ENCODE measurements around the gene STAT4. TPM values are rescaled to one million over a fixed set of nuclear protein-coding genes. Genes with fewer than 3 reads are reported as not detected.

STAT4 gene
- total and polyA plus RNA-seq, 4 donors = 0.85 to 7.9 (median 3.2) TPM

Small RNAs within 50 kb of the gene (small RNA-seq; reads per million reads assigned to genes)
- gene RNU6-959P = not detected

Other genes with a start within 250 kb of the STAT4 start
- gene STAT1, start 136.8 kb downstream of the STAT4 start, total RNA-seq = 10 to 100 TPM; 50.4 to 78.7 TPM
- 10 to 100 TPM; 26.2 to 40.9 TPM for gene STAT1, start 136.8 kb downstream of the STAT4 start, polyA plus RNA-seq
- 100 to 1,000 TPM in 1 of 2 donors, 10 to 100 TPM in 1; 66.5 to 434 TPM for gene MYO1B, start 94.4 kb upstream of the STAT4 start, total RNA-seq
- gene MYO1B, start 94.4 kb upstream of the STAT4 start, polyA plus RNA-seq = 100 to 1,000 TPM in 1 of 2 donors, 10 to 100 TPM in 1; 98.3 to 135 TPM

Measured in liver (tissue), 5 donors.